BLaER1 treated with 17β-estradiol and CSF1 and Interleukin-3, amounts not matched to agents 10 nM and 100 nM (cell line): ENCODE data around the gene TALDO1.

Source experiments
- H3K27ac ChIP-seq, 11 experiments: shearing (Covaris generic); formaldehyde crosslinking; 2 replicates each; pipeline ENCODE4 v1.8.1; 2022
- H3K27me3 ChIP-seq, 11 experiments: shearing (Covaris generic); formaldehyde crosslinking; 2 replicates each; pipeline ENCODE4 v1.8.1; 2022
- H3K36me3 ChIP-seq, 11 experiments: shearing (Covaris generic); formaldehyde crosslinking; 2 replicates each; pipeline ENCODE4 v1.8.1; 2022
- H3K4me1 ChIP-seq, 10 experiments: shearing (Covaris generic); formaldehyde crosslinking; 2 replicates each; pipeline ENCODE4 v1.8.1; 2022
- H3K4me2 ChIP-seq, 11 experiments: shearing (Covaris generic); formaldehyde crosslinking; 2 replicates each; pipeline ENCODE4 v1.8.1; 2022
- H3K4me3 ChIP-seq, 10 experiments: shearing (Covaris generic); formaldehyde crosslinking; 2 replicates each; pipeline ENCODE4 v1.8.1; 2022
- H3K9ac ChIP-seq, 11 experiments: shearing (Covaris generic); formaldehyde crosslinking; 2 replicates each; pipeline ENCODE4 v1.8.1; 2022
- H3K9me3 ChIP-seq, 11 experiments: shearing (Covaris generic); formaldehyde crosslinking; replicated peaks in 1 of 11; 2 replicates each; pipeline ENCODE4 v1.8.1; 2022
- H4K20me1 ChIP-seq, 11 experiments: shearing (Covaris generic); formaldehyde crosslinking; 2 replicates each; pipeline ENCODE4 v1.8.1; 2022
- Cebpa-rat ChIP-seq, 11 experiments: shearing (Covaris generic); IDR thresholded peaks; 2 replicates each; pipeline ENCODE4 v1.8.1; 2022

TALDO1 gene

DNA sequence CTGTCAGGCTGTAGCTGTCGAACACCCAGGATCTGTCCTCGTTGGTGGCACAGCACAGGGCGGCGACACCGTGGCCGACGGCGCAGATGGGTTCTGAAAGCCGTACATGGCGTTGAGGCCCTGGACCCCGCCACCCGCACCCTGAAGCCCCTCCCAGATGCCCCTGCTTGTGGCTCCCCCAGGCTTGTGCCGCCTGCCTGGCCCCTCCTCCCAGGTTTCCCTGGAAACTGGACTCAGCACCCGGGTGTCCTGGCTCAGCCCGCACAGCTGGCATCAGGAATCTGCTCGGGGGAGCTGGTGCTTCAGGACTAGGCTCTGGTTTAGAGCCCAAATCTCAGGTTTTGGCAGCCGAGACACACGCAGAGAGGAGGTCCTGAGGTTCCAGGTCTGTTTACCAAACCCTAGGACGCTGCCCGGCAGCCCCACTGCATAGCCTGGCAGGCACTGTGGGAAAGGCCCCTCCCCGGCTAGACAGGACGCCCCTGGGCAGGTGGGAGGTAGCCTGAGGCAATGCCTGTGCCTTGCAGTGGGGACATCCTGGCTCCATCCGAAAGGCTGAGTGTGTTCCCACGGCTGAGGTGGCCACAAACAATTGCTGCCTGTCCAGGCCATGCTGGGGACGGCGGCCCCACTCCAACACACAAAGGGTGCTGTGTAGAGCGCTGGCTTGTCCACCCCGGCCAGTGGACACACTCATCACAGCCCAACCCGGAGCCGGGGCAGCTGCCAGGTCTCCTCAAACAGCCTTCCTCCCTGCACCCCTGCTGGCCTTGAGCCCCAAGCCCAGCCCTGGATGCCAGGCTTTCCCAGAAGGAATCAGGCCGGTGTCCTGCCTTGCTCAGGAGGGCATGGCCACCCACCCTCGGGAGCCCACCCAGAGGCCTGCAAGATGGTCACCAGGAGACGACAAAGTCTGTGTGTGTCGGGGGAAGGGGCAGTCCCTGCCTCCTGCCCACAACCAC lies 25.4 kb downstream of the TALDO1 start:
- Histone ChIP-seq H3K27ac (no peak overlapping the region; a peak in 1 of 22 replicates), H3K4me1 (peaks cover 25 to 33% (median 29%) of the 10 kb centered on the region in 10 experiments), H3K4me2 (no peak overlapping the region), H4K20me1 (peaks cover 57 to 92% (median 77%) of the 10 kb centered on the region in 11 experiments), H3K36me3 (peaks cover 56 to 77% (median 70%) of the 10 kb centered on the region in 11 experiments), H3K9me3 (no peaks in the 10 kb centered on the region), H3K4me3 (no peak overlapping the region), H3K9ac (peak overlapping the region in 7 of 11 experiments; percentile 33 to 97 (median 63); a peak in 7 of 22 replicates), H3K27me3 (no peaks in the 10 kb centered on the region)
- TF ChIP-seq Cebpa-rat (IDR thresholded peaks at IDR 0.05) = no peak

DNA sequence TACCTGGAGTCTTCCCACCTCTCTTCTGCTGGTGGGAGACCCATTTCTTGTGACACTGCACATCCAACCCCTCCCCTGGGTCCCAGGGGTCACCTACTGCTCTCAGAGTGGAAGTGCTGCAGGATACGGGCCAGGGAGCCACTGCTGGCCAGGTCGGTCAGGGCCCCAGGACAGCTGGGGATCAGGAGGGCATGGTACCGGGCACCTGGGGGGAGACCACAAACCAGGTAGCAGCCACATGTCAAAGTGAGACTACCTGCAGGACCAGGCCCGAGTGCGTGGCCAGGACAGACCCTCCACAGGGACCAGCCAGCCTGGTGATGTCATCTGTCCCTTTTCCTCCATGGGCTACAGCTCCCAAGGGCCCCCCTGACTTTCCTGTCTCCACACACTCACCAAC lies 26.2 kb downstream of the TALDO1 start:
- Histone ChIP-seq H3K27ac (peak overlapping the region in 2 of 11 experiments; percentile 11 to 16; a peak in 2 of 22 replicates), H3K9me3 (no peaks in the 10 kb centered on the region), H3K4me3 (no peak overlapping the region), H3K9ac (peak overlapping the region; percentile 33 to 97 (median 57); a peak in 19 of 22 replicates), H3K36me3 (peaks cover 56 to 71% (median 67%) of the 10 kb centered on the region in 11 experiments), H3K27me3 (no peaks in the 10 kb centered on the region), H3K4me2 (peak overlapping the region in 3 of 11 experiments; percentile 9 to 20 (median 17); a peak in 4 of 22 replicates), H3K4me1 (peaks cover 31 to 39% (median 34%) of the 10 kb centered on the region in 10 experiments), H4K20me1 (peaks cover 57 to 88% (median 77%) of the 10 kb centered on the region in 11 experiments)
- no peak for TF ChIP-seq Cebpa-rat (IDR thresholded peaks at IDR 0.05)

DNA sequence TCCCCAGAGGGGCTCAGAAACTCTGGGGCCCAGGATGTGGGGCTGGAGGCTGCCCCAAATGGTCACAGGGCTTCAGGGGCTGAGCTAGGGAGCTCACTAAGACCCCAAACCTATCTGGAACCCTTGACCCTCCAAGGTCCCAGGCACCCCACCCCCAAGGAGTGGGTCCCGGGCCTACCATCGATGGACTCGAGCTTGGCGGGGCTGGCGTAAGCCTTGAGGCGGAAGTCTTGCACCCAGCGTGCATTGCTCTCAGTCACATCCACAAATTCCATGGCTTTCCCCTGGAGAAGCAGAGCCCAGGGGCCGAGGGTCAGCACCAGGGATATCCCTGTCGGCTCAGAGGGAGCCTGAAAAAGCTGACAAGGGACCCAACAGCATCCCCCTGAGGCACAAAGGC lies 26.6 kb downstream of the TALDO1 start:
- Histone ChIP-seq H4K20me1 (peaks cover 57 to 88% (median 79%) of the 10 kb centered on the region in 11 experiments), H3K36me3 (peaks cover 56 to 71% (median 63%) of the 10 kb centered on the region in 11 experiments), H3K9ac (peak overlapping the region; percentile 33 to 97 (median 57); a peak in 19 of 22 replicates), H3K4me2 (peak overlapping the region in 5 of 11 experiments; percentile 6 to 91 (median 17); a peak in 5 of 22 replicates), H3K27ac (peak overlapping the region in 2 of 11 experiments; percentile 11 to 16; a peak in 1 of 22 replicates), H3K4me3 (no peak overlapping the region), H3K4me1 (peaks cover 35 to 43% (median 38%) of the 10 kb centered on the region in 10 experiments), H3K9me3 (no peaks in the 10 kb centered on the region), H3K27me3 (no peaks in the 10 kb centered on the region)
- TF ChIP-seq Cebpa-rat (IDR thresholded peaks at IDR 0.05) = no peak

DNA sequence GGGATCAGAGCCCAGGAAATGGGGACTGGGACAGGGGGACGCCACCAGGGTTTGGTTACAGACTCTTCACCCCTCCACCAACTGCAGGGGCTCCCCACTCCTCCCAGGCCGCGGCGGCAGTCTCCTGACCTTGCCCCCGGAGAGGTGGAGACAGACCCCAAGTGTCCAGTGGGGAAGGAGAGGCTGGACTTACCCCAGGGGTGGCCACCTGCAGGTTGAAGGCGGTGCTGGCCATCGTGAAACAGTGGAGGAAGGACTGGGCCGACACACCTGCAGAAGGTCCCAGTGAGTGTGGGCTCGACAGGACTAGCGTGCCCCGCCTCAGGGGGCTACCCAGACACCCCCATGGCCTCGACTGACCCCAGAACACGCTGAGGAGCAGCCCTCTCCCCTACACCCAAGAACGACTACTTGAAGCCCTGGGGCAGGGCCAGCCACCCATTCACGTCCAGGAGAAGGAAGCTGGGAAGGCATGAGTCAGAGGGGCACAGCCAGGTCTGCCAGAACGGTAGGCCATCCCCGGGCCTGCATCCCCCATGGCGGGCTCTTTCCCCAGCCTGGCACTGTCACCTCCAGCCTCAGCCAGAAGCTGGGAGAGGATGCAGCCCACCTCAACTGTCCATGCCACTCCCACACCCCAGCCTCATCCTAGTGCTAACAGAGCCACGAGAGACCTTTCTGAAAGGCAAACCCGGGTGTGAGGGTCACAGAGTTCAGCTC lies 27.8 kb downstream of the TALDO1 start:
- Histone ChIP-seq H3K4me2 (peak overlapping the region; percentile 82 to 100 (median 94)), H3K9me3 (no peaks in the 10 kb centered on the region), H3K4me3 (peak overlapping the region in 8 of 10 experiments; percentile 21 to 98 (median 90); a peak in 10 of 20 replicates), H3K36me3 (peaks cover 52 to 72% (median 59%) of the 10 kb centered on the region in 11 experiments), H3K27me3 (no peaks in the 10 kb centered on the region), H4K20me1 (peaks cover 57 to 88% (median 82%) of the 10 kb centered on the region in 11 experiments), H3K9ac (peak overlapping the region; percentile 88 to 98 (median 96); a peak in 21 of 22 replicates), H3K27ac (peak overlapping the region in 6 of 11 experiments; percentile 1 to 93 (median 28); a peak in 7 of 22 replicates), H3K4me1 (peaks cover 45 to 54% (median 50%) of the 10 kb centered on the region in 10 experiments)
- no peak for TF ChIP-seq Cebpa-rat (IDR thresholded peaks at IDR 0.05)

DNA sequence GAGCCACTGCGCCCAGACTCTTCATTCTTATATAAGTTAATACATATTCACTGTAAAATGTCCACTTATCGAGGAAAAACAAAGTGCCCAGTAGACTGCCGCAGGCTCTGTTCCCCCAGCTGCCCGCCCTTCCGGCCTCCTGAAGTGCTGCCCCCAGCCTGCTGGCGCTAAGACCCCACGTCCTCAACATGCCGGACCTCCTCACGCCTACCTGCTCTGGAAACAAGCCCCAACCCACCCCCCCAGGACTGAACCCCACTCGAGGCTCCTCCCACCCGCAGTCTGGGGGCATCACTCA lies 28.9 kb downstream of the TALDO1 start:
- Histone ChIP-seq H3K27me3 (no peaks in the 10 kb centered on the region), H3K9ac (peak overlapping the region; percentile 88 to 98 (median 96)), H3K9me3 (no peaks in the 10 kb centered on the region), H3K4me3 (peak overlapping the region; percentile 67 to 98 (median 90)), H4K20me1 (peaks cover 45 to 85% (median 77%) of the 10 kb centered on the region in 11 experiments), H3K4me2 (peak overlapping the region; percentile 82 to 100 (median 94)), H3K36me3 (peaks cover 42 to 67% (median 52%) of the 10 kb centered on the region in 11 experiments), H3K4me1 (peaks cover 53 to 65% (median 61%) of the 10 kb centered on the region in 10 experiments), H3K27ac (peak overlapping the region; percentile 54 to 95 (median 93); a peak in 21 of 22 replicates)
- no peak for TF ChIP-seq Cebpa-rat (IDR thresholded peaks at IDR 0.05)

DNA sequence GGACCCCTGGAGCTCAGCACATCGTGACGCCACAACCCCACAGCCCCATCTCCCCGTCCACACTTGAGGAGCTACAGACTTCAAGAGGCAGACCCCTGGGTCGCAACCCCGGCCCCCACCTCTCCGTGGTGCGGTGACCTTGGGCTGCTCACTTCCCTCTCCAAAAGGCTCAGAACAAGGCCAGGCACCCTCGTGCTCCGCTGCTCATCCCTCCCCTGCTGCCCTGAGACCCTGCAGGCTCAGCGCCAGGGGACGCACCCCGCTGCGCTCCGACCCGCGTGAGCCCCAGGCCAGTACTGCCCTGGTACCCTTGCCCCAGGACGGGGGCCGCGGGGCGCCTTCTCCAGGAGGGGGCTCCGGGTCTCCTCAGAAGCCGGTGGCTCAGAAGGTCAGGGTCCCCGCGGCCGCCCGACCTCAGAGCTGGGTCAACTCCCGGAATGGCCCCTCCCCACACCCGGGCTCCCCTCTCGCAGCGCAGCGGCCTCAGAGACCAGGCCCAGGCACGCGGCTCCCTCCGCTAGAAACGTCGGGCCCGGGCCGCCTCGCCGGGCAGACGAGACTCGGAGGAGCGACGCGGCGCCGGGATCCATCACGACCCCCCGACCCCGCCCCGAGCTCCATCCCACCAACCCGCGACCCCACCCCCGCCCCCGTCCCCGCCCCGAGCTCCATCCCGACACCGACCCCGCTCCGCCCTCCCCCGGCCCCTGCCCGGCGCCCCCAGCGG lies 29.5 kb downstream of the TALDO1 start:
- no peak for TF ChIP-seq Cebpa-rat (IDR thresholded peaks at IDR 0.05)
- peaks cover 37 to 62% (median 47%) of the 10 kb centered on the region in 11 experiments for H3K36me3 ChIP-seq
- peak overlapping the region; percentile 54 to 95 (median 93) for H3K27ac ChIP-seq
- H3K27me3 ChIP-seq = no peaks in the 10 kb centered on the region
- peak overlapping the region; percentile 67 to 98 (median 90) for H3K4me3 ChIP-seq
- H3K4me1 ChIP-seq = peaks cover 55 to 69% (median 64%) of the 10 kb centered on the region in 10 experiments
- peak overlapping the region; percentile 82 to 100 (median 97) for H3K4me2 ChIP-seq
- peak overlapping the region; percentile 88 to 98 (median 96) for H3K9ac ChIP-seq
- H3K9me3 ChIP-seq = no peaks in the 10 kb centered on the region
- peaks cover 42 to 85% (median 72%) of the 10 kb centered on the region in 11 experiments for H4K20me1 ChIP-seq

DNA sequence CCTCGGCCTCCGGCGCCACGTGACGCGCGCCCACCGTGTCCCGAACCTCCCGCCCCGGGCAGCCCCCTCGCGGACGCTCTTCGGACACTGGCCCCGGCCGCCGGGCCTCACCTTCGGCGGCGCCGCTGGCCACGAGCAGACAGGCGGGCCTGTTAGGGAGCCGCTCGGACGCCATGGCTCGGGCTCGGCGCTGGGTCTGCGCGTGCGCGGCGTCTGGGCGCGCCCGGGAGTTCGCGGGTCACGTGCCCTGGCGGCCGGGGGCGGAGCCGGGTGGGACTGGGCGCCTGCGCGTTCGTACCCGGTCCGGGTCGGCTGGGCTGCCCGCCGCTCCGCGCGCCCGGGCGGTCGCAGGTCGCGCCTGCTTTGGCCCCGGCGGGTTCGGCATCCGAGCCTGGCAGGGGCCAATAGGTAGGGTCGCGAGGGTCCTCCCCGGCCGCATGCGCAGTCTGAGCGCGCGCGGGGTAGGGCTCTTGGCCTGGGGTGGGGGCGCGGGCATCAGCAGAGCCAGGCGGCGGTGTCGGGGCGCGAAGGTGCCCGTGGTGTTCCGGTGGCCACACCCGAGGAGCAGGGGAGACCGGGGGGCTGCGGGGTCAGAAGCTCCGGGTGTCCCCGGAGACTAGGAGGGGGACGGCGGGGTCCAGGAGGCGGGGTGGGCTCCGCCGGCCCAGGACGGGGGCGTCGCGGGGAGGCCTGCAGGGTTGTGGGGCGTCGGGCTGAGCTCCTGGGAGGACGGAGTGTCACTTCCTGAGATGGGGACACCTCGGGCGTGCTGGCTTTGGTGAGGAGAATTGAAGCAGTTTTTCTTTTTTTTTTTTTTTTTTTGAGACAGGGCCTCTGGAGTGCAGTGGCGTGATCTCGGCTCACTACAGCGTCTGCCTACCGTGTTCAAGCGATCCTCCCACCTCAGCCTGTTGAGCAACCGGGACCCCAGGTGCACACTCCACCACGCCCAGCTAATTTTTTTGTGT lies 30.3 kb downstream of the TALDO1 start, which contains the start of gene GATD1:
TSS of gene GATD1 (minus strand) at position 200 of the 968 bp plus-strand sequence. CDS start at position 175, 25 bp downstream.
- Histone ChIP-seq H3K27me3 (no peaks in the 10 kb centered on the region), H3K4me3 (peak within 1 kb of the TSS; percentile 67 to 98 (median 90)), H3K9ac (peak within 1 kb of the TSS; percentile 88 to 98 (median 96)), H3K4me1 (peaks cover 59 to 77% (median 72%) of the 10 kb centered on the region in 10 experiments), H3K27ac (peak within 1 kb of the TSS; percentile 54 to 95 (median 93)), H4K20me1 (peaks cover 43 to 85% (median 68%) of the 10 kb centered on the region in 11 experiments), H3K4me2 (peak within 1 kb of the TSS; percentile 93 to 100 (median 97)), H3K36me3 (peaks cover 29 to 55% (median 41%) of the 10 kb centered on the region in 11 experiments), H3K9me3 (no peaks in the 10 kb centered on the region)
- no peak for TF ChIP-seq Cebpa-rat (IDR thresholded peaks at IDR 0.05)
